ENCODE results near the gene ZKSCAN4.

The ZKSCAN4 gene

GRCh38 chr6:28264834-28265401, 12.8 kb upstream of the ZKSCAN4 start:
- no peak for TF ChIP-seq ZNF274 (IDR thresholded peaks at IDR 0.05; ENCODE audit: low read depth, low read length)
- no peak overlapping the region for H3K4me3 ChIP-seq (ENCODE audit: low read length)

DNA sequence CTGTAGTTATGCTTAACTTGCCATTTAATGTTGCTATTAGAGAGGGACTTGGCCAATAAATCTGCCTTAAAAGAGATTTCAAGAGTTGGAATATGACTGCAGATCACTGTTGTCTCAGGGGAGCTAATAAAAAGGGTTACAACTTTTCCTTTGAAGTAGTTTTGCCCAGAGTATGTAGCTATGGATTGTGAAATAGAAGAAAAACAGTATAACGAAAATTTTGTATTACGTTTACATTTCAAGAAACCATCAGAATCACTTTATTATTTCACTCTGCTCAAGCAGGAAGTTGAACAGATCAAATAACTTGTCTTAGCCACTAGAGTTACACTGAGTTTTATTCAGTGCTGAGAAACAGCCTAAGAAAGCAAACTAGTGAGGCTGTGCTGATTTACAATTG, 11.9 kb upstream of the ZKSCAN4 start:
- no peak overlapping the region for H3K4me3 ChIP-seq (ENCODE audit: low read length)
- TF ChIP-seq ZNF274 (IDR thresholded peaks at IDR 0.05; ENCODE audit: low read depth, low read length) = no peak

DNA sequence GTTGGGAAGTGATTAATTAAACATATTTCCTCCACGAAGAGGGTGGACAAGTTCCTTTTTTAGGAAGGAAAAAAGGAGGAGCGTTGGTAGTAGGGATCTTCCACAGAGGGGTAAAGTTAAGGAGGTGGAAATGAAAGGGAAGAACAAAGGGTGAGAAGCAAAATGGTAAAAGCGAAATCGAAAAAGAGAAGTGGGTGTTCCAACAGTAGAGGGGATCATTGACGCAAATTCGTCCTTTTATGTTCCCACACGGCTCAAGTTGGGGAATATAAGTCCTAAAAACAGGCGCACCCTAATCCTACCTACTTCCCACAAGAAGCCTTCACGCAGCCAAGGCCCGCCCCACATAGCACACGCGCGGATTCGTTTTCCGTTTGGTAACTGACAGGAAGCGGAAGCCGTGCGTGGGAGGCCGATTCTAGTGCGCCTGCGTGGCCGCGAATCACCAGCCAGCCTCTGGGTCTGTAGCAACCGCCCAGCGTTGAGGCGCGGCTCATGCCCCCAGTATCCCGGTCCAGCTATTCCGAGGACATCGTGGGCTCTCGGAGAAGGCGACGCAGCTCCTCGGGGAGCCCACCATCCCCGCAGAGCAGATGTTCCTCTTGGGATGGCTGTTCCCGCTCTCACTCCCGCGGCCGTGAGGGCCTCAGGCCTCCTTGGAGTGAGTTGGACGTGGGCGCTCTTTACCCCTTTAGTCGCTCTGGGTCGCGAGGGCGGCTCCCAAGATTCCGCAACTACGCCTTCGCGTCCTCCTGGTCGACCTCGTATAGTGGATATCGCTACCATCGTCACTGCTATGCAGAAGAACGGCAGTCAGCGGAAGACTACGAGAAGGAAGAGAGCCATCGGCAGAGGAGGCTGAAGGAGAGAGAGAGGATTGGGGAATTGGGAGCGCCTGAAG, 7.1 kb upstream of the ZKSCAN4 start, which contains the start of gene NKAPL:
Gene NKAPL (plus strand): TSS at position 421 of the 901 bp plus-strand sequence. CDS start 75 bp downstream, at position 496.
- TF ChIP-seq ZNF274 (IDR thresholded peaks at IDR 0.05; ENCODE audit: low read depth, low read length) = no peak
- H3K4me3 ChIP-seq (ENCODE audit: low read length) = peak within 1 kb of the TSS; percentile 14; the same call in 1 of the 2 replicates

DNA sequence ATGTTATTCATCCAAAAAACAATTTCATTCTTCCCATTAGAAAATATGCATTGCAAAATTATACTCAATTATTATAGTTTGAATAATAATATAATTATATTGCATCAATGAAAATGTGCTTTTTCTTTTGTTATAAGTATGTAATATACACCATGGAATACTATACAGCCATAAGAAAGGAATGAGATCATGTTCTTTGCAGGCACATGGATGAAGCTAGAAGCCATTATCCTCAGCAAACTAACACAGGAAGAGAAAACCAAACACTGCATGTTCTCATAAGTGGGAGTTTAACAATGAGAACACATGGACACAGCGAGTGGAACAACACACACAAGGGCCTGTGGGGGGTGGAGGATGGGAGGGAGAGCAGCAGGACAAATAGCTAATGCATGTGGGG, 5.0 kb upstream of the ZKSCAN4 start:
- TF ChIP-seq ZNF274 (IDR thresholded peaks at IDR 0.05; ENCODE audit: low read depth, low read length) = no peak
- no peak overlapping the region for H3K4me3 ChIP-seq (ENCODE audit: low read length)

DNA sequence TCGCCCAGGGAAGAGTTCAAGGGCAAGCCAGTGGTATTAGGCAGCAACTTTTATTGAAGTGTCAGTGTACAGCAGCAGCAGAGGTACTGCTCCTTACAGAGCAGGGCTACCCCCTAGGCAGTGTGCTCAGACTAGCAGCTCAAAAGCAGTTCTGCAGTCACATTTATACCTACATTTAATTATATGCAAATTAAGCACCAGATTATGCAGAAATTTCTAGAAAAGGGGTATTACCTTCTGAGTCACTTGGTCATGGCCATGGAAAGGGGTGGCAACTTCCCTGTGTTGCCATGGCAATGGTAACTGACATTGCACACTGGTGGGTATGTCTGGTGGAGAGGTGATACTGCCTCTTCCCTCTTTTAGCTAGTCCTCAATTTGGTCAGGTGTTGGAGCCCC, 2.1 kb upstream of the ZKSCAN4 start:
- H3K4me3 ChIP-seq (ENCODE audit: low read length) = no peak overlapping the region
- TF ChIP-seq ZNF274 (IDR thresholded peaks at IDR 0.05; ENCODE audit: low read depth, low read length) = no peak

DNA sequence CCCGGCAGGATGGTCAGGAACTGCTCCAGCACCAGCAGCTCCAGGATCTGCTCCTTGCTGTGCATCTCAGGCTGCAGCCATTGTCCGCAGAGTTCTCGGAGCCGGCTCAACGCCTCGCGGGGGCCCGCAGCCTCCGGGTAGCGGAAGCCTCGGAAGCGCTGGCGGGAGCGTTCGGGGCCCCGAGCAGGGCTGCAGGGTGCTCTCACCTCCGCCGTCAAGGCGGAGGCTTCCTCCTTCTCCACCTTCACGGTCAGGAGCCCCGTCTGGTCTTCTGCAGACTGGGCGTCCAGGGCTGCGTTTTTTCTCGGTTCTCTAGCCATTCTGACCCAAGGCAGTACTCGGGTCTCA, 434 bp downstream of the ZKSCAN4 start:
- H3K4me3 ChIP-seq (ENCODE audit: low read length) = peak overlapping the region; percentile 87

DNA sequence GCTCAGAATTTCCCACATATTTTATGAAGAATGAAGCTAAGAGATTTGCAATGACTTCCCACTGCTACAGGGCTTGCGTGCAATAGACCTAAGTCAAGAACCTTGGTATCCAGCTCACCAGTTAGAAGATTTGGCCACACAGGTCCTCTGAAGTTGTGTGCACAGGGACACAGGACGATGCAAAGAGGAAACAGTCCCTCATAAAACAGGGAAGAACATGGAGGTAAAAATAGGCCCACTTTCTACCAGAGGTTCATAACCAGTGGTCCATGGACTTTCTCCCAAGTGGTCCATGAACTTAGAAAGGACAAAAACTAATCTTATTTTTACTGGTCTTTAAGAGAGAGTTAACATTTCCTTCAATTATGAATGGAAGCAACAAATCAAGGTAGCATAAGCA, 1.3 kb downstream of the ZKSCAN4 start:
- TF ChIP-seq ZNF274 (IDR thresholded peaks at IDR 0.05; ENCODE audit: low read depth, low read length) = no peak

More for the DNA sequence above, 434 bp downstream of the ZKSCAN4 start:
- no peak for TF ChIP-seq ZNF274 (IDR thresholded peaks at IDR 0.05; ENCODE audit: low read depth, low read length)

DNA sequence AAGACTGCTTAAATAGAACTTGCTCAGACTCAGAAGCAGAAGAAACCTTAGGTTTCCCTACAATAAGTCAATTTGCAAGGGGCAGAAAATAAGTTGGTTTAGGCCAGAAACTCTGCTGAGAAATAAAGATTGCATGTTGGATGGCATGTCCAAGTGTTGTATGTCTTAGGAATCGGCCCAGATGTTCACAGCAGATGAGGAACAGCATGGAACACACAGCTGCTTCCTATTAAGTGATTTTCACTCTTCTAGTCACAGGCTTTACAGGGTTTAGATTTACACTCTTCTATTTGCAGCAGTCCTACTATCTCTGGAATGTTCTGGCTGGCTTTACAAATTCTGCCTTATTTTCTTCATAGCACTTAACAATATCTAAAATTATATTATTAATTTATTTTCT, 3.2 kb downstream of the ZKSCAN4 start:
- H3K4me3 ChIP-seq (ENCODE audit: low read length) = no peak overlapping the region
- no peak for TF ChIP-seq ZNF274 (IDR thresholded peaks at IDR 0.05; ENCODE audit: low read depth, low read length)

More for the DNA sequence above, 1.3 kb downstream of the ZKSCAN4 start:
- peak overlapping the region; percentile 87 for H3K4me3 ChIP-seq (ENCODE audit: low read length)

GRCh38 chr6:28245206-28245941, 6.7 kb downstream of the ZKSCAN4 start:
- no peak for TF ChIP-seq ZNF274 (IDR thresholded peaks at IDR 0.05; ENCODE audit: low read depth, low read length)
- H3K4me3 ChIP-seq (ENCODE audit: low read length) = no peak overlapping the region

- no peak for TF ChIP-seq ZNF274 (IDR thresholded peaks at IDR 0.05; ENCODE audit: low read depth, low read length)
- H3K4me3 ChIP-seq (ENCODE audit: low read length) = no peak overlapping the region
These were observed 8.1 kb downstream of the ZKSCAN4 start for GRCh38 chr6:28243946-28244345.

DNA sequence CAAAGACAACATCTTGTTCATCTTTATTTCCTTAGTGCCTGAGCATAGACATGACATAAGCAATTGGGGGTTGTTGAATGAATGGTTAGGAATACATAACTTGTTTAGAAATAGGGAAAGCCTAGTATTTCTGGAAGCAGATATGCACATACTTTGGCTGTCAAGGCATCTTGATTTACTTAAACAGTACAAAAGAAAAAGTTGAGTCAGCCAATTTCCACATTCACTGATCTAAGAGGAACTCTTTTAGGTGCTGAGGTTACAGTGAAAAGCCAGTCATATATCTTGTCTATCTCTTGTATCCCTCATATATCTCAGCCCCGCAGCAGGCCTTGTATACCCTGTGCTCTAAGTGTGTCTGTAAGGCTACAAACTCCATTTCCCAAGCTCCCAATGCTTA, 11.6 kb downstream of the ZKSCAN4 start:
- H3K4me3 ChIP-seq (ENCODE audit: low read length) = no peak overlapping the region
- TF ChIP-seq ZNF274 (IDR thresholded peaks at IDR 0.05; ENCODE audit: low read depth, low read length) = no peak

GRCh38 chr6:28239636-28240035, 12.4 kb downstream of the ZKSCAN4 start:
- TF ChIP-seq ZNF274 (IDR thresholded peaks at IDR 0.05; ENCODE audit: low read depth, low read length) = no peak

GRCh38 chr6:28235912-28236452, 16.1 kb downstream of the ZKSCAN4 start:
- no peak for TF ChIP-seq ZNF274 (IDR thresholded peaks at IDR 0.05; ENCODE audit: low read depth, low read length)
- H3K4me3 ChIP-seq (ENCODE audit: low read length) = no peak overlapping the region

More at GRCh38 chr6:28239636-28240035, 12.4 kb downstream of the ZKSCAN4 start:
- H3K4me3 ChIP-seq (ENCODE audit: low read length) = no peak overlapping the region; the same call in 1 of the 2 replicates

GRCh38 chr6:28232785-28233184, 19.3 kb downstream of the ZKSCAN4 start:
- TF ChIP-seq ZNF274 (IDR thresholded peaks at IDR 0.05; ENCODE audit: low read depth, low read length) = no peak
- no peak overlapping the region for H3K4me3 ChIP-seq (ENCODE audit: low read length)
